ENCODE measurements around the gene SNAI1.

The SNAI1 gene

GRCh38 chr20:49945701-49946477 is 36.9 kb upstream of the SNAI1 start:
- ATAC-seq (ENCODE audit: low read depth) (no peak), DNase-seq (ENCODE audit: low spot score) (peak; percentile 59)
- Histone ChIP-seq H3K4me1 (ENCODE audit: insufficient read depth, poor library complexity, severe bottlenecking) (peaks cover 6% of the 10 kb centered on the region), H3K27ac (ENCODE audit: poor library complexity, severe bottlenecking) (no peak overlapping the region), H3K4me3 (ENCODE audit: severe bottlenecking) (no peak overlapping the region), H3K36me3 (ENCODE audit: low read depth) (peaks cover 92% of the 10 kb centered on the region), H3K9me3 (ENCODE audit: severe bottlenecking) (no peaks in the 10 kb centered on the region), H3K27me3 (ENCODE audit: insufficient read depth, poor library complexity, severe bottlenecking) (no peaks in the 10 kb centered on the region)
- TF ChIP-seq, protein P1, sequence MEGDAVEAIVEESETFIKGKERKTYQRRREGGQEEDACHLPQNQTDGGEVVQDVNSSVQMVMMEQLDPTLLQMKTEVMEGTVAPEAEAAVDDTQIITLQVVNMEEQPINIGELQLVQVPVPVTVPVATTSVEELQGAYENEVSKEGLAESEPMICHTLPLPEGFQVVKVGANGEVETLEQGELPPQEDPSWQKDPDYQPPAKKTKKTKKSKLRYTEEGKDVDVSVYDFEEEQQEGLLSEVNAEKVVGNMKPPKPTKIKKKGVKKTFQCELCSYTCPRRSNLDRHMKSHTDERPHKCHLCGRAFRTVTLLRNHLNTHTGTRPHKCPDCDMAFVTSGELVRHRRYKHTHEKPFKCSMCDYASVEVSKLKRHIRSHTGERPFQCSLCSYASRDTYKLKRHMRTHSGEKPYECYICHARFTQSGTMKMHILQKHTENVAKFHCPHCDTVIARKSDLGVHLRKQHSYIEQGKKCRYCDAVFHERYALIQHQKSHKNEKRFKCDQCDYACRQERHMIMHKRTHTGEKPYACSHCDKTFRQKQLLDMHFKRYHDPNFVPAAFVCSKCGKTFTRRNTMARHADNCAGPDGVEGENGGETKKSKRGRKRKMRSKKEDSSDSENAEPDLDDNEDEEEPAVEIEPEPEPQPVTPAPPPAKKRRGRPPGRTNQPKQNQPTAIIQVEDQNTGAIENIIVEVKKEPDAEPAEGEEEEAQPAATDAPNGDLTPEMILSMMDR (IDR thresholded peaks at IDR 0.05; ENCODE audit: poor library complexity, severe bottlenecking): no peak

DNA sequence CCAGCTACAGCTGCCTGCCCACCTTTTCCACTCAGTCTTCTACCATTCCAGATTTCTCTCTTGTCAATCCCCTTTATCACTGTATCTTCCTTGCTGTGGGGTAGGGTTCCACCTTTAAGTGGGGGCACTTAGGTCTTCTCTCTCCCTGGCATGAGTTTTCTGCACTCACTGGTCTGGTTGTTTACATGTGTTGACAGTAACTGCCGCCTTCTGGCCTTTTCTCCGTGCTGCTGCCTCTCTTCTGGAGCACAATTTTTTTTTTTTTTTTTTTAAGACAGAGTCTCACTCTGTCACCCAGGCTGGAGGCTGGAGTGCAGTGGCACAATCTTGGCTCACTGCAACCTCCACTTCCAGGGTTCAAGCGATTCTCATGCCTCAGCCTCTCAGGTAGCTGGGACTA is 34.6 kb upstream of the SNAI1 start:
- H3K9me3 ChIP-seq (ENCODE audit: severe bottlenecking): no peaks in the 10 kb centered on the region
- no peak for ATAC-seq (ENCODE audit: low read depth)
- peaks cover 13% of the 10 kb centered on the region for H3K4me1 ChIP-seq (ENCODE audit: insufficient read depth, poor library complexity, severe bottlenecking)
- DNase-seq (ENCODE audit: low spot score): no peak
- no peak overlapping the region for H3K4me3 ChIP-seq (ENCODE audit: severe bottlenecking)
- H3K27ac ChIP-seq (ENCODE audit: poor library complexity, severe bottlenecking): no peak overlapping the region
- H3K36me3 ChIP-seq (ENCODE audit: low read depth): peaks cover 92% of the 10 kb centered on the region
- H3K27me3 ChIP-seq (ENCODE audit: insufficient read depth, poor library complexity, severe bottlenecking): no peaks in the 10 kb centered on the region
- TF ChIP-seq, protein P1 (IDR thresholded peaks at IDR 0.05; ENCODE audit: poor library complexity, severe bottlenecking): no peak

GRCh38 chr20:49948809-49949507 is 33.8 kb upstream of the SNAI1 start:
- Histone ChIP-seq H3K9me3 (ENCODE audit: severe bottlenecking) (no peaks in the 10 kb centered on the region), H3K36me3 (ENCODE audit: low read depth) (peaks cover 96% of the 10 kb centered on the region), H3K27me3 (ENCODE audit: insufficient read depth, poor library complexity, severe bottlenecking) (no peaks in the 10 kb centered on the region), H3K4me1 (ENCODE audit: insufficient read depth, poor library complexity, severe bottlenecking) (peaks cover 13% of the 10 kb centered on the region), H3K4me3 (ENCODE audit: severe bottlenecking) (no peak overlapping the region), H3K27ac (ENCODE audit: poor library complexity, severe bottlenecking) (no peak overlapping the region)
- TF ChIP-seq, protein P1 (IDR thresholded peaks at IDR 0.05; ENCODE audit: poor library complexity, severe bottlenecking): no peak
- ATAC-seq (ENCODE audit: low read depth) (no peak), DNase-seq (ENCODE audit: low spot score) (no peak)

DNA sequence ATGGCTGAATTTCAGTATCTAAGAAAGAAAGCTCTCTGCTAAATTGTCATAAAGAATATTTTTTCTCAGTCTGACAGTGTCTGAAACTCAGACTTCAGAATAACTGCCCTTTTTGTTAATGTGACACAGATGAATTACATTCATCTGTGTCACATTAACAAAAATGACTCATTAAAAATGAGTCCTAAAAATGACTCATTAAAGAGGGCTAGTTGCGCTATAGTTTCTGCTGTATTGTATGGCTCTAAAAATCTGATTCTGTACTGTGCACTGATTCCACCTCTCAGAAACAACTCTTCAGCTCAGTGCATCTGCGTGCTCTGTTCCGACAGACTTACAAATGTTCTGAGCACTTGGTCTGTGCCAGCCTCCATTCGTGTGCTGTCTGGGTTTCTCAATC is 31.6 kb upstream of the SNAI1 start:
- H3K27ac ChIP-seq (ENCODE audit: poor library complexity, severe bottlenecking): peak overlapping the region; percentile 18
- H3K27me3 ChIP-seq (ENCODE audit: insufficient read depth, poor library complexity, severe bottlenecking): no peaks in the 10 kb centered on the region
- H3K9me3 ChIP-seq (ENCODE audit: severe bottlenecking): no peaks in the 10 kb centered on the region
- H3K4me3 ChIP-seq (ENCODE audit: severe bottlenecking): no peak overlapping the region
- DNase-seq (ENCODE audit: low spot score) (no peak), ATAC-seq (ENCODE audit: low read depth) (peak; percentile 89)
- H3K36me3 ChIP-seq (ENCODE audit: low read depth): peaks cover 96% of the 10 kb centered on the region
- TF ChIP-seq, protein P1 (IDR thresholded peaks at IDR 0.05; ENCODE audit: poor library complexity, severe bottlenecking): no peak
- H3K4me1 ChIP-seq (ENCODE audit: insufficient read depth, poor library complexity, severe bottlenecking): peaks cover 13% of the 10 kb centered on the region
